H9 (cell line): ENCODE results near the gene CSRP1. TPM values are rescaled to one million over a fixed set of nuclear protein-coding genes. Genes with fewer than 3 reads are reported as not detected.

Experiments used
- DNase-seq: peaks from one replicate; pipeline ENCODE4 v3.0.0-alpha.2; 2017
- H2AFZ ChIP-seq: one replicate; pipeline ENCODE4 v1.6.1; 2013; ENCODE audit warnings: mild to moderate bottlenecking, low read length, control low read depth, moderate library complexity
- H2AK5ac ChIP-seq: 2 replicates; pipeline ENCODE4 v1.6.1; 2013; ENCODE audit warnings: low read length, control low read depth, mixed read lengths; ENCODE audit not compliant: insufficient read length
- H2BK120ac ChIP-seq: one replicate; pipeline ENCODE4 v1.6.1; 2013; ENCODE audit warnings: low read depth, mild to moderate bottlenecking, low read length, control low read depth, inconsistent platforms; ENCODE audit not compliant: poor library complexity, severe bottlenecking
- H2BK12ac ChIP-seq: 2 replicates; pipeline ENCODE4 v1.6.1; 2013; ENCODE audit warnings: low read length, control low read depth, mixed read lengths, low read depth; ENCODE audit not compliant: insufficient read length
- H2BK15ac ChIP-seq: 2 replicates; pipeline ENCODE4 v1.6.1; 2013; ENCODE audit warnings: low read depth, low read length, control low read depth
- H2BK20ac ChIP-seq: one replicate; pipeline ENCODE4 v1.6.1; 2013; ENCODE audit warnings: low read depth, mild to moderate bottlenecking, low read length, control low read depth, inconsistent platforms; ENCODE audit not compliant: poor library complexity, severe bottlenecking
- H2BK5ac ChIP-seq: 2 replicates; pipeline ENCODE4 v1.6.1; 2013; ENCODE audit warnings: low read length, control low read depth, mixed read lengths; ENCODE audit not compliant: insufficient read length
- H3K14ac ChIP-seq: 2 replicates; pipeline ENCODE4 v1.6.1; 2013; ENCODE audit warnings: low read length, control low read depth; ENCODE audit not compliant: insufficient read depth
- H3K18ac ChIP-seq: 2 replicates; pipeline ENCODE4 v1.6.1; 2013; ENCODE audit warnings: low read depth, mild to moderate bottlenecking, mixed read lengths, low read length, control low read depth; ENCODE audit not compliant: insufficient read length
- H3K23ac ChIP-seq: 2 replicates; pipeline ENCODE4 v1.6.1; 2013; ENCODE audit warnings: low read length, control low read depth, mixed read lengths, low read depth; ENCODE audit not compliant: insufficient read length
- H3K23me2 ChIP-seq: 2 replicates; pipeline ENCODE4 v1.6.1; 2013; ENCODE audit warnings: low read depth, mild to moderate bottlenecking, mixed read lengths, low read length, control low read depth; ENCODE audit not compliant: insufficient read length, poor library complexity, severe bottlenecking
- H3K27ac ChIP-seq: 2 replicates; pipeline ENCODE4 v1.5.1; 2013; ENCODE audit warnings: low read length, control low read depth, mixed read lengths, low read depth; ENCODE audit not compliant: insufficient read length
- H3K27me3 ChIP-seq: 2 replicates; pipeline ENCODE4 v1.6.1; 2013; ENCODE audit warnings: low read length, control low read depth, inconsistent platforms; ENCODE audit not compliant: insufficient read depth
- H3K4ac ChIP-seq: 2 replicates; pipeline ENCODE4 v1.6.1; 2013; ENCODE audit warnings: low read depth, mild to moderate bottlenecking, control low read depth, inconsistent platforms, low read length, moderate library complexity
- H3K4me1 ChIP-seq: 2 replicates; pipeline ENCODE4 v1.6.1; 2013; ENCODE audit warnings: low read length, control low read depth, inconsistent platforms; ENCODE audit not compliant: insufficient read depth
- H3K4me2 ChIP-seq: 2 replicates; pipeline ENCODE4 v1.6.1; 2013; ENCODE audit warnings: low read length, control low read depth, mixed read lengths; ENCODE audit not compliant: insufficient read length, insufficient read depth
- H3K56ac ChIP-seq: 2 replicates; pipeline ENCODE4 v1.6.1; 2013; ENCODE audit warnings: low read depth, mild to moderate bottlenecking, mixed read lengths, low read length, control low read depth; ENCODE audit not compliant: insufficient read length
- H3K79me1 ChIP-seq: 2 replicates; pipeline ENCODE4 v1.6.1; 2013; ENCODE audit warnings: low read depth, mild to moderate bottlenecking, moderate library complexity, low read length, control low read depth, inconsistent platforms; ENCODE audit not compliant: insufficient read depth, poor library complexity, severe bottlenecking
- H3K79me2 ChIP-seq: 2 replicates; pipeline ENCODE4 v1.6.1; 2013; ENCODE audit warnings: low read length, control low read depth, inconsistent platforms; ENCODE audit not compliant: insufficient read depth
- H3K9ac ChIP-seq: 2 replicates; pipeline ENCODE4 v1.6.1; 2013; ENCODE audit warnings: low read length, control low read depth, mixed read lengths; ENCODE audit not compliant: insufficient read length; ENCODE audit errors: extremely low read depth
- H3K9me3 ChIP-seq: one replicate; pipeline ENCODE4 v1.6.1; 2013; ENCODE audit warnings: low read depth, low read length, inconsistent platforms; ENCODE audit not compliant: control insufficient read depth
- H3T11ph ChIP-seq: one replicate; pipeline ENCODE4 v1.6.1; 2013; ENCODE audit warnings: mild to moderate bottlenecking, low read length, control low read depth, inconsistent platforms
- H4K20me1 ChIP-seq: one replicate; pipeline ENCODE4 v1.6.1; 2013; ENCODE audit not compliant: control insufficient read depth, insufficient read length, insufficient read depth
- H4K5ac ChIP-seq: 2 replicates; pipeline ENCODE4 v1.6.1; 2013; ENCODE audit warnings: low read depth, mild to moderate bottlenecking, mixed read lengths, low read length, control low read depth; ENCODE audit not compliant: insufficient read length
- H4K8ac ChIP-seq: replicated peaks from 2 replicates; pipeline ENCODE4 v1.6.1; 2013; ENCODE audit warnings: low read length, control low read depth, mixed read lengths, low read depth; ENCODE audit not compliant: insufficient read length
- H4K91ac ChIP-seq: 2 replicates; pipeline ENCODE4 v1.6.1; 2013; ENCODE audit warnings: low read depth, mild to moderate bottlenecking, moderate library complexity, mixed read lengths, low read length, control low read depth; ENCODE audit not compliant: insufficient read length
- H3K27ac Mint-ChIP-seq, 3 experiments: 2 replicates in 2 of 3; 3 replicates in 1 of 3; pipeline ENCODE4 v1.8.0; 2020 to 2021; ENCODE audit warnings: mixed read lengths in 3 of 3, mild to moderate bottlenecking in 1 of 3, moderate library complexity in 1 of 3
- H3K27me3 Mint-ChIP-seq: 2 replicates; pipeline ENCODE4 v1.8.0; 2021; ENCODE audit warnings: low read depth, mild to moderate bottlenecking, moderate library complexity, mixed read lengths
- H3K36me3 Mint-ChIP-seq, 3 experiments: 2 replicates in 2 of 3; 3 replicates in 1 of 3; pipeline ENCODE4 v1.8.0; 2020 to 2021; ENCODE audit warnings: low read depth in 3 of 3, mixed read lengths in 3 of 3; ENCODE audit not compliant: insufficient read depth in 1 of 3
- H3K4me1 Mint-ChIP-seq, 2 experiments: 2 replicates each; pipeline ENCODE4 v1.8.0; 2020; ENCODE audit warnings: mixed read lengths in 2 of 2
- H3K4me3 Mint-ChIP-seq, 2 experiments: 2 replicates in 1 of 2; 3 replicates in 1 of 2; pipeline ENCODE4 v1.8.0; 2020 to 2021; ENCODE audit warnings: mild to moderate bottlenecking in 2 of 2, mixed read lengths in 2 of 2, moderate library complexity in 1 of 2
- H3K9me3 Mint-ChIP-seq, 2 experiments: 2 replicates in 1 of 2; 3 replicates in 1 of 2; pipeline ENCODE4 v1.8.0; 2020; ENCODE audit warnings: mild to moderate bottlenecking in 2 of 2, mixed read lengths in 2 of 2, moderate library complexity in 1 of 2
- CTCF ChIP-seq: fragments of 200-600 bp; sonication (generic); conservative IDR thresholded peaks from 3 replicates; pipeline ENCODE4 v1.8.0; 2021; ENCODE audit warnings: antibody characterized with exemption, mild to moderate bottlenecking
- WGBS: extraction: QIAGEN DNeasy Blood & Tissue Kit; methylation state at CpG from one replicate; pipeline ENCODE4 v1.1.7; 2013; ENCODE audit warnings: missing lambda C conversion rate, low lambda C conversion rate, mixed read lengths; ENCODE audit not compliant: insufficient read length; ENCODE audit errors: extremely low coverage; 5-methylcytosine and 5-hydroxymethylcytosine counted together
- total RNA-seq: library from RNA; stranded (reverse); gene quantifications from 2 replicates; pipeline ENCODE4 v1.2.1, GENCODE V29; 2021

CSRP1 gene
- total RNA-seq, 1 experiment from 2014 or later: 0.44 TPM

GRCh38 chr1:201507360-201507675 lies 395 bp upstream of the CSRP1 start:
- Mint-ChIP-seq H3K36me3 (no peaks in the 10 kb centered on the region), H3K9me3 (no peaks in the 10 kb centered on the region), H3K27me3 (peaks cover 2% of the 10 kb centered on the region; the same call in 1 of the 2 replicates), H3K4me3 (no peak overlapping the region), H3K27ac (no peak overlapping the region), H3K4me1 (peaks cover 34 to 43% of the 10 kb centered on the region in 2 experiments)
- Histone ChIP-seq H3K9me3 (no peaks in the 10 kb centered on the region), H3K23ac (no peak overlapping the region), H2BK12ac (no peak overlapping the region), H2BK20ac (no peak overlapping the region), H3K79me2 (no peaks in the 10 kb centered on the region), H4K20me1 (no peaks in the 10 kb centered on the region), H4K5ac (no peak overlapping the region), H3K79me1 (no peaks in the 10 kb centered on the region), H2BK5ac (no peak overlapping the region), H2BK15ac (no peak overlapping the region), H3K4me1 (peaks cover 2% of the 10 kb centered on the region; the same call in 1 of the 2 replicates), H3K4ac (no peak overlapping the region), H2AK5ac (no peak overlapping the region), H2BK120ac (no peak overlapping the region), H3T11ph (no peak overlapping the region), H3K18ac (no peak overlapping the region), H3K23me2 (peaks cover 8% of the 10 kb centered on the region), H3K27me3 (peaks cover 4% of the 10 kb centered on the region; the same call in 1 of the 2 replicates), H4K8ac (no peak overlapping the region), H3K4me2 (peak overlapping the region; percentile 52), H3K27ac (no peak overlapping the region), H3K9ac (no peak overlapping the region), H3K56ac (no peak overlapping the region), H4K91ac (no peak overlapping the region), H3K14ac (peak overlapping the region; percentile 62), H2AFZ (no peak overlapping the region)
- no peak for TF ChIP-seq CTCF
- no CpG with 5 or more reads among the region's 11 CpGs for whole genome bisulfite sequencing
- no peak for DNase-seq
